Nephron progenitor cell (in vitro differentiated cells): ENCODE data around the gene MUC16.
A peak's percentile ranks its signal among the peaks of the same experiment; 100 is the strongest.

Source experiments
- DNase-seq: peaks from one replicate; pipeline ENCODE4 v3.0.0; 2021
- H3K27ac Mint-ChIP-seq: 2 replicates; pipeline ENCODE4 v1.8.0; 2021; ENCODE audit warnings: mild to moderate bottlenecking, moderate library complexity, mixed read lengths
- H3K27me3 Mint-ChIP-seq: 2 replicates; pipeline ENCODE4 v1.8.0; 2021; ENCODE audit warnings: mild to moderate bottlenecking, low read depth, mixed read lengths; ENCODE audit not compliant: poor library complexity
- H3K36me3 Mint-ChIP-seq: 2 replicates; pipeline ENCODE4 v1.8.0; 2021; ENCODE audit warnings: low read depth, mixed read lengths
- H3K4me1 Mint-ChIP-seq: 2 replicates; pipeline ENCODE4 v1.8.0; 2021; ENCODE audit warnings: mixed read lengths
- H3K4me3 Mint-ChIP-seq: 2 replicates; pipeline ENCODE4 v1.8.0; 2021; ENCODE audit warnings: mild to moderate bottlenecking, moderate library complexity, mixed read lengths
- H3K9me3 Mint-ChIP-seq: 2 replicates; pipeline ENCODE4 v1.8.0; 2021; ENCODE audit warnings: mild to moderate bottlenecking, moderate library complexity, mixed read lengths
- CTCF ChIP-seq: fragments of 200-600 bp; sonication (generic); IDR thresholded peaks from 2 replicates; pipeline ENCODE4 v1.5.0; 2021; ENCODE audit warnings: antibody characterized with exemption

The MUC16 gene

GRCh38 chr19:9039728-9040127 is 29.5 kb upstream of the MUC16 start:
- H3K9me3 Mint-ChIP-seq = no peaks in the 10 kb centered on the region
- no peaks in the 10 kb centered on the region for H3K36me3 Mint-ChIP-seq
- H3K4me1 Mint-ChIP-seq = peaks cover 19% of the 10 kb centered on the region
- no peak for DNase-seq
- H3K27me3 Mint-ChIP-seq = peaks cover 42% of the 10 kb centered on the region
- H3K27ac Mint-ChIP-seq = peak overlapping the region; percentile 73
- no peak overlapping the region for H3K4me3 Mint-ChIP-seq
- TF ChIP-seq CTCF = no peak

- no peak overlapping the region for H3K27ac Mint-ChIP-seq
- H3K36me3 Mint-ChIP-seq = no peaks in the 10 kb centered on the region
- no peaks in the 10 kb centered on the region for H3K9me3 Mint-ChIP-seq
- peaks cover 45% of the 10 kb centered on the region for H3K27me3 Mint-ChIP-seq
- no peak for DNase-seq
- TF ChIP-seq CTCF = no peak
- H3K4me3 Mint-ChIP-seq = no peak overlapping the region
- peaks cover 19% of the 10 kb centered on the region for H3K4me1 Mint-ChIP-seq
Measured at GRCh38 chr19:9037400-9038062, 27.3 kb upstream of the MUC16 start.

- H3K4me3 Mint-ChIP-seq = no peak overlapping the region
- H3K27ac Mint-ChIP-seq = peak overlapping the region; percentile 32
- H3K36me3 Mint-ChIP-seq = no peaks in the 10 kb centered on the region
- TF ChIP-seq CTCF = no peak
- DNase-seq = no peak
- H3K9me3 Mint-ChIP-seq = no peaks in the 10 kb centered on the region
- H3K27me3 Mint-ChIP-seq = peaks cover 21% of the 10 kb centered on the region
- H3K4me1 Mint-ChIP-seq = peaks cover 14% of the 10 kb centered on the region
Measured at GRCh38 chr19:9032136-9032631, 22.0 kb upstream of the MUC16 start.

GRCh38 chr19:9018163-9018875 is 8.1 kb upstream of the MUC16 start:
- Mint-ChIP-seq H3K27ac (no peak overlapping the region), H3K27me3 (peaks cover 7% of the 10 kb centered on the region), H3K36me3 (no peaks in the 10 kb centered on the region), H3K4me3 (no peak overlapping the region), H3K4me1 (peaks cover 14% of the 10 kb centered on the region), H3K9me3 (peaks cover 8% of the 10 kb centered on the region)
- DNase-seq = no peak
- TF ChIP-seq CTCF = no peak

GRCh38 chr19:9014803-9015202 is 4.6 kb upstream of the MUC16 start:
- Mint-ChIP-seq H3K27ac (no peak overlapping the region), H3K36me3 (no peaks in the 10 kb centered on the region), H3K27me3 (peaks cover 7% of the 10 kb centered on the region), H3K4me1 (peaks cover 6% of the 10 kb centered on the region), H3K4me3 (no peak overlapping the region), H3K9me3 (peaks cover 5% of the 10 kb centered on the region)
- no peak for DNase-seq
- no peak for TF ChIP-seq CTCF
